Endothelial cell (in vitro differentiated cells): ENCODE measurements around the gene UCK1. TPM values are rescaled to one million over a fixed set of nuclear protein-coding genes. Genes with fewer than 3 reads are reported as not detected.

Source experiments
- DNase-seq: peaks from one replicate; pipeline ENCODE4 v3.0.0; 2021; ENCODE audit warnings: low spot score
- H3K27ac Mint-ChIP-seq: one replicate; pipeline ENCODE4 v1.8.0; 2021; ENCODE audit warnings: mixed read lengths, inconsistent platforms; ENCODE audit not compliant: unreplicated experiment
- H3K27me3 Mint-ChIP-seq: one replicate; pipeline ENCODE4 v1.8.0; 2021; ENCODE audit warnings: mild to moderate bottlenecking, moderate library complexity, mixed read lengths, inconsistent platforms; ENCODE audit not compliant: unreplicated experiment
- H3K36me3 Mint-ChIP-seq: one replicate; pipeline ENCODE4 v1.8.0; 2021; ENCODE audit warnings: mild to moderate bottlenecking, low read depth, mixed read lengths, inconsistent platforms; ENCODE audit not compliant: unreplicated experiment
- H3K4me1 Mint-ChIP-seq: one replicate; pipeline ENCODE4 v1.8.0; 2021; ENCODE audit warnings: mild to moderate bottlenecking, mixed read lengths, inconsistent platforms; ENCODE audit not compliant: unreplicated experiment
- H3K4me3 Mint-ChIP-seq: one replicate; pipeline ENCODE4 v1.8.0; 2021; ENCODE audit warnings: mild to moderate bottlenecking, mixed read lengths, inconsistent platforms; ENCODE audit not compliant: unreplicated experiment
- H3K9me3 Mint-ChIP-seq: one replicate; pipeline ENCODE4 v1.8.0; 2021; ENCODE audit warnings: mixed read lengths, inconsistent platforms; ENCODE audit not compliant: unreplicated experiment
- CTCF ChIP-seq: fragments of 200-600 bp; sonication (generic); IDR thresholded peaks from one replicate; pipeline ENCODE4 v1.5.0; 2021; ENCODE audit warnings: antibody characterized with exemption; ENCODE audit not compliant: unreplicated experiment
- total RNA-seq: library from RNA; stranded (reverse); fragmentation: NEBNext Ultra II Directional; extraction: Animal tissue kit (Norgen Biotek cat#: 25700); gene quantifications from one replicate; pipeline ENCODE4 v1.2.1, GENCODE V29; 2021; ENCODE audit not compliant: unreplicated experiment

UCK1 gene
- total RNA-seq, 1 donor from 2014 or later: 23.0 TPM

GRCh38 chr9:131485206-131485605 is 45.9 kb downstream of the UCK1 start:
- Mint-ChIP-seq H3K4me3 (no peak overlapping the region), H3K9me3 (no peaks in the 10 kb centered on the region)

GRCh38 chr9:131484560-131485185 is 46.4 kb downstream of the UCK1 start:
- Mint-ChIP-seq H3K27me3 (peaks cover 25% of the 10 kb centered on the region), H3K4me3 (no peak overlapping the region), H3K27ac (no peak overlapping the region), H3K4me1 (no peaks in the 10 kb centered on the region), H3K36me3 (peaks cover 79% of the 10 kb centered on the region), H3K9me3 (no peaks in the 10 kb centered on the region)
- TF ChIP-seq CTCF: no peak
- no peak for DNase-seq

More at GRCh38 chr9:131485206-131485605, 45.9 kb downstream of the UCK1 start:
- Mint-ChIP-seq H3K4me1 (no peaks in the 10 kb centered on the region), H3K36me3 (peaks cover 80% of the 10 kb centered on the region), H3K27ac (no peak overlapping the region), H3K27me3 (peaks cover 28% of the 10 kb centered on the region)
- TF ChIP-seq CTCF: no peak
- no peak for DNase-seq

- peaks cover 78% of the 10 kb centered on the region for H3K36me3 Mint-ChIP-seq
- no peak overlapping the region for H3K4me3 Mint-ChIP-seq
- DNase-seq: no peak
- no peaks in the 10 kb centered on the region for H3K4me1 Mint-ChIP-seq
- peaks cover 27% of the 10 kb centered on the region for H3K27me3 Mint-ChIP-seq
- TF ChIP-seq CTCF: no peak
- H3K9me3 Mint-ChIP-seq: no peaks in the 10 kb centered on the region
- H3K27ac Mint-ChIP-seq: no peak overlapping the region
Measured at GRCh38 chr9:131484051-131484445, 47.0 kb downstream of the UCK1 start.

GRCh38 chr9:131483319-131484050 is 47.6 kb downstream of the UCK1 start:
- H3K4me1 Mint-ChIP-seq: no peaks in the 10 kb centered on the region
- peaks cover 76% of the 10 kb centered on the region for H3K36me3 Mint-ChIP-seq
- no peak overlapping the region for H3K27ac Mint-ChIP-seq
- TF ChIP-seq CTCF: no peak
- DNase-seq: no peak
- peaks cover 28% of the 10 kb centered on the region for H3K27me3 Mint-ChIP-seq
- H3K9me3 Mint-ChIP-seq: no peaks in the 10 kb centered on the region
- no peak overlapping the region for H3K4me3 Mint-ChIP-seq
